A673 (cell line): ENCODE data around the gene SLC16A9.

Experiments
- EZH2 ChIP-seq: fragments of 200-600 bp; sonication (generic); IDR thresholded peaks from 2 replicates; pipeline ENCODE4 v1.6.1; 2017; ENCODE audit warnings: borderline replicate concordance, low read depth, mild to moderate bottlenecking, mixed read lengths, antibody characterized with exemption, low read length; ENCODE audit not compliant: poor library complexity, severe bottlenecking
- TF ChIP-seq, protein P1 (sequence below): fragments of 300-800, 200-600 bp; sonication (generic); conservative IDR thresholded peaks from 2 replicates; pipeline ENCODE4 v1.5.1; 2017; ENCODE audit warnings: low read depth, mild to moderate bottlenecking, antibody characterized with exemption, low read length, moderate library complexity, mixed read lengths

DNA sequence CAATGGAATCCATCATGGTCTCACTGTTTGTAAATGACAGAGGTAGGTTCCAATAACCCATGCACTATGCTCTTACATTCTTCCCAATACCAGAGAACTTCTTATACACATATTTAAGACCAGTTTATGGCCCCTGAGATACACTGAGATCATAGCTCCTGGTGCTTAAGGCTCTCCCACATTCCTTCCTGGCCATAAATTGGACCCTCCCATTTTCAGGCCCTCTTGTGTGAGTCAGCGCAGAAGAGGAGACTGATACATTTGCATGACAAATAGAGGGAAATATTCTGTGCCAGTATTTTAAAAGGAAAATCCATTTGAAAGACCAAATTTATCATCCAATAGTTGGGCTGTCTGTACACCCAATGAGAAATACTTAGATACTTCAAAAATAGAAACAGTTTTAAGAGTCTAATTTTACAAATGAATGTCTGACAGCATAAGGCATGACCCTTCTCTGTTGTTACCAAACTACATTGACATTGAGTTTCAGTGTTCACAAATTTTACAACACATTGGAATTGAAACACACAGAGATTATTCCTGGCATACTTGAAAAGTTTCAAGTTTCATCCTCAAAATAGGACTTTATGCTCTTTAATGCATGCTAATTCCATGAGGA lies 35.3 kb downstream of the SLC16A9 start:
- TF ChIP-seq, protein P1, sequence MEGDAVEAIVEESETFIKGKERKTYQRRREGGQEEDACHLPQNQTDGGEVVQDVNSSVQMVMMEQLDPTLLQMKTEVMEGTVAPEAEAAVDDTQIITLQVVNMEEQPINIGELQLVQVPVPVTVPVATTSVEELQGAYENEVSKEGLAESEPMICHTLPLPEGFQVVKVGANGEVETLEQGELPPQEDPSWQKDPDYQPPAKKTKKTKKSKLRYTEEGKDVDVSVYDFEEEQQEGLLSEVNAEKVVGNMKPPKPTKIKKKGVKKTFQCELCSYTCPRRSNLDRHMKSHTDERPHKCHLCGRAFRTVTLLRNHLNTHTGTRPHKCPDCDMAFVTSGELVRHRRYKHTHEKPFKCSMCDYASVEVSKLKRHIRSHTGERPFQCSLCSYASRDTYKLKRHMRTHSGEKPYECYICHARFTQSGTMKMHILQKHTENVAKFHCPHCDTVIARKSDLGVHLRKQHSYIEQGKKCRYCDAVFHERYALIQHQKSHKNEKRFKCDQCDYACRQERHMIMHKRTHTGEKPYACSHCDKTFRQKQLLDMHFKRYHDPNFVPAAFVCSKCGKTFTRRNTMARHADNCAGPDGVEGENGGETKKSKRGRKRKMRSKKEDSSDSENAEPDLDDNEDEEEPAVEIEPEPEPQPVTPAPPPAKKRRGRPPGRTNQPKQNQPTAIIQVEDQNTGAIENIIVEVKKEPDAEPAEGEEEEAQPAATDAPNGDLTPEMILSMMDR = no peak
- no peak for TF ChIP-seq EZH2
